K562 (cell line): ENCODE data around the gene KIF5C. TPM values are rescaled to one million over a fixed set of nuclear protein-coding genes. Genes with fewer than 3 reads are reported as not detected.

ENCODE experiments used
- ATF1 ChIP-seq, 2 experiments: fragments of 450-650 bp in 1 of 2; IDR thresholded peaks; 2 replicates each; pipeline ENCODE4 v1.6.1; 2016; ENCODE audit warnings: missing compliant biosample characterization in 1 of 2, missing genetic modification characterization in 1 of 2
- ATF2 ChIP-seq: sonication (generic); formaldehyde crosslinking; IDR thresholded peaks from 2 replicates; pipeline ENCODE4 v1.8.1; 2022; ENCODE audit warnings: missing genetic modification reagents
- ATF7 ChIP-seq: fragments of 450-650 bp; IDR thresholded peaks from 2 replicates; pipeline ENCODE4 v1.7.1; 2014; ENCODE audit warnings: mild to moderate bottlenecking, moderate library complexity
- CREM ChIP-seq: IDR thresholded peaks from 2 replicates; pipeline ENCODE4 v1.6.1; 2014; ENCODE audit warnings: antibody characterized with exemption, low read depth
- ID3 ChIP-seq, 2 experiments: fragments of 250-450 bp in 1 of 2; fragments of 450-650 bp in 1 of 2; sonication (Bioruptor Pico) in 1 of 2; IDR thresholded peaks; 2 replicates each; pipeline versions ENCODE4 v1.6.1 to v1.8.0; 2016 to 2021; ENCODE audit warnings: mild to moderate bottlenecking in 2 of 2, moderate library complexity in 2 of 2, missing compliant biosample characterization in 1 of 2, missing genetic modification characterization in 1 of 2
- JUN ChIP-seq, 2 experiments: sonication (generic) in 1 of 2; formaldehyde crosslinking in 1 of 2; IDR thresholded peaks; 2 replicates each; pipeline versions ENCODE4 v1.6.1 to v1.8.0; 2012 to 2022; ENCODE audit warnings: borderline replicate concordance in 2 of 2, mild to moderate bottlenecking in 2 of 2, improper control_type of control experiment in 1 of 2, low read depth in 1 of 2, low read length in 1 of 2, missing genetic modification reagents in 1 of 2
- JUND ChIP-seq, 2 experiments: IDR thresholded peaks; 2 replicates in 1 of 2; 3 replicates in 1 of 2; pipeline ENCODE4 v1.6.1; 2011; ENCODE audit warnings: borderline replicate concordance in 2 of 2, low read depth in 2 of 2, low read length in 2 of 2, improper control_type of control experiment in 1 of 2, missing biosample characterization in 1 of 2, missing genetic modification characterization in 1 of 2, missing genetic modification reagents in 1 of 2
- KLF6 ChIP-seq: fragments of 250-450 bp; sonication (Bioruptor Pico); IDR thresholded peaks from 2 replicates; pipeline ENCODE4 v1.4.0; 2020; ENCODE audit warnings: mild to moderate bottlenecking, moderate library complexity, borderline replicate concordance
- MBD1 ChIP-seq: fragments of 250-450 bp; sonication (Bioruptor Pico); IDR thresholded peaks from 2 replicates; pipeline ENCODE4 v1.8.0; 2022; ENCODE audit warnings: inconsistent platforms
- MNT ChIP-seq, 2 experiments: fragments of 450-650 bp; conservative IDR thresholded peaks; 2 replicates each; pipeline ENCODE4 v1.6.1; 2017; ENCODE audit warnings: mild to moderate bottlenecking in 2 of 2, moderate library complexity in 2 of 2
- NFIC ChIP-seq: fragments of 450-650 bp; IDR thresholded peaks from 2 replicates; pipeline ENCODE4 v1.6.1; 2017; ENCODE audit warnings: mild to moderate bottlenecking, inconsistent platforms
- NRF1 ChIP-seq, 2 experiments: fragments of 450-650 bp; IDR thresholded peaks in 1 of 2; conservative IDR thresholded peaks in 1 of 2; 2 replicates each; pipeline ENCODE4 v1.6.1; 2014; ENCODE audit warnings: mild to moderate bottlenecking in 2 of 2
- PBX2 ChIP-seq, 2 experiments: IDR thresholded peaks in 1 of 2; conservative IDR thresholded peaks in 1 of 2; 2 replicates each; pipeline ENCODE4 v1.6.1; 2016; ENCODE audit warnings: low read depth in 2 of 2, mild to moderate bottlenecking in 1 of 2, missing compliant biosample characterization in 1 of 2, missing genetic modification characterization in 1 of 2, moderate library complexity in 1 of 2
- RBFOX2 ChIP-seq: fragments of 200-400 bp; formaldehyde crosslinking; IDR thresholded peaks from 2 replicates; pipeline ENCODE4 v1.6.1; 2017; ENCODE audit warnings: low read depth, mild to moderate bottlenecking, low read length, moderate library complexity
- THAP7 ChIP-seq: fragments of 250-450 bp; sonication (Bioruptor Pico); IDR thresholded peaks from 2 replicates; pipeline ENCODE4 v1.5.0; 2021
- ZKSCAN1 ChIP-seq: fragments of 150-350 bp; IDR thresholded peaks from 2 replicates; pipeline ENCODE4 v1.6.1; 2016; ENCODE audit warnings: low read depth, low read length
- polyA plus RNA-seq, 8 experiments: library from polyadenylated mRNA; depleted of rRNA in 4 of 8; stranded (reverse) in 5 of 8; unstranded in 3 of 8; fragments of >200 nt; fragmentation: Nextera tagmentation in 2 of 8; fragmentation: Illumina TruSeq in 1 of 8; extraction: Ambion mirVana in 2 of 8; extraction: Trizol in 1 of 8; gene quantifications; 2 replicates each; pipeline versions ENCODE4 v1.2.1 to v1.2.3, GENCODE V29; 2011 to 2014; ENCODE audit warnings: inconsistent platforms in 1 of 8, missing spikeins in 1 of 8
- total RNA-seq, 7 experiments: library from RNA; depleted of rRNA in 6 of 7; stranded (reverse); fragments of >200 nt in 6 of 7; fragmentation: Illumina TruSeq in 2 of 7; extraction: Trizol in 2 of 7; gene quantifications; 2 replicates each; pipeline versions ENCODE4 v1.2.1 to v1.2.3, GENCODE V29; 2011 to 2021; ENCODE audit warnings: low replicate concordance in 1 of 7

KIF5C gene
- total and polyA plus RNA-seq, 9 of the 15 experiments (the other 6 are each of a cell fraction or from before 2014, with no cell fraction given), result 0.01 to 0.09 (median 0.01) TPM; not detected in 6

- TF ChIP-seq JUND (IDR thresholded peaks at IDR 0.05; ENCODE audit: borderline replicate concordance, low read depth, low read length), result peak; percentile 79
- peak; percentile 26; the same call in 1 of the 3 replicates for TF ChIP-seq JUND (tag; IDR thresholded peaks at IDR 0.05; ENCODE audit: borderline replicate concordance, low read depth, low read length)
- no peak; the same call in 1 of the 2 replicates for TF ChIP-seq ATF2
- TF ChIP-seq ATF7, result peak; percentile 91
- TF ChIP-seq MBD1 (CRISPR knock-in tag), result no peak
- TF ChIP-seq THAP7 (CRISPR knock-in tag), result no peak
- TF ChIP-seq ATF1 (CRISPR knock-in tag; IDR thresholded peaks at IDR 0.05), result peak; percentile 13; the same call in 1 of the 2 replicates
- TF ChIP-seq ATF1 (tag; IDR thresholded peaks at IDR 0.05), result peak; percentile 62
- TF ChIP-seq NRF1 (conservative IDR thresholded peaks at IDR 0.05 in 1 of 2, IDR thresholded peaks at IDR 0.05 in 1 of 2), result peak in 1 of 2 experiments; percentile 36; a peak in 1 of 4 replicates
- TF ChIP-seq CREM, result peak; percentile 90
- no peak for TF ChIP-seq ID3 (CRISPR knock-in tag; IDR thresholded peaks at IDR 0.05)
- no peak for TF ChIP-seq ID3 (tag; IDR thresholded peaks at IDR 0.05)
- TF ChIP-seq JUN (IDR thresholded peaks at IDR 0.05; ENCODE audit: borderline replicate concordance, low read depth, low read length), result peak; percentile 63; the same call in 1 of the 2 replicates
- TF ChIP-seq JUN (CRISPR knock-in tag; IDR thresholded peaks at IDR 0.05; ENCODE audit: borderline replicate concordance), result no peak
- no peak for TF ChIP-seq PBX2 (CRISPR knock-in tag; IDR thresholded peaks at IDR 0.05; ENCODE audit: low read depth)
- TF ChIP-seq PBX2 (tag; conservative IDR thresholded peaks at IDR 0.05; ENCODE audit: low read depth), result no peak
- TF ChIP-seq MNT (conservative IDR thresholded peaks at IDR 0.05), result no peak
- TF ChIP-seq KLF6 (CRISPR knock-in tag), result no peak
- TF ChIP-seq ZKSCAN1, result no peak
- TF ChIP-seq NFIC, result no peak
- no peak for TF ChIP-seq RBFOX2
Measured at GRCh38 chr2:148874868-148875341, at the start of gene KIF5C (continued).
